ENCODE data around the gene CCNJL.

- TF ChIP-seq CTCF (optimal IDR thresholded peaks at IDR 0.05 in 1 of 3, IDR thresholded peaks at IDR 0.05 in 1 of 3, conservative IDR thresholded peaks at IDR 0.05 in 1 of 3; ENCODE audit: extremely low read depth in 1 of 3, insufficient read depth in 2 of 3, low read length in 3 of 3) = no peak
- no peak for TF ChIP-seq EZH2 (IDR thresholded peaks at IDR 0.05; ENCODE audit: low read length)
Measured at GRCh38 chr5:160296496-160296895, 15.9 kb downstream of the CCNJL start.

Measured in keratinocyte (primary cell).